Measurements from ENCODE around the gene COPS4. TPM values are rescaled to one million over a fixed set of nuclear protein-coding genes. Genes with fewer than 3 reads are reported as not detected.

Gene COPS4
- 156 TPM for total RNA-seq

DNA sequence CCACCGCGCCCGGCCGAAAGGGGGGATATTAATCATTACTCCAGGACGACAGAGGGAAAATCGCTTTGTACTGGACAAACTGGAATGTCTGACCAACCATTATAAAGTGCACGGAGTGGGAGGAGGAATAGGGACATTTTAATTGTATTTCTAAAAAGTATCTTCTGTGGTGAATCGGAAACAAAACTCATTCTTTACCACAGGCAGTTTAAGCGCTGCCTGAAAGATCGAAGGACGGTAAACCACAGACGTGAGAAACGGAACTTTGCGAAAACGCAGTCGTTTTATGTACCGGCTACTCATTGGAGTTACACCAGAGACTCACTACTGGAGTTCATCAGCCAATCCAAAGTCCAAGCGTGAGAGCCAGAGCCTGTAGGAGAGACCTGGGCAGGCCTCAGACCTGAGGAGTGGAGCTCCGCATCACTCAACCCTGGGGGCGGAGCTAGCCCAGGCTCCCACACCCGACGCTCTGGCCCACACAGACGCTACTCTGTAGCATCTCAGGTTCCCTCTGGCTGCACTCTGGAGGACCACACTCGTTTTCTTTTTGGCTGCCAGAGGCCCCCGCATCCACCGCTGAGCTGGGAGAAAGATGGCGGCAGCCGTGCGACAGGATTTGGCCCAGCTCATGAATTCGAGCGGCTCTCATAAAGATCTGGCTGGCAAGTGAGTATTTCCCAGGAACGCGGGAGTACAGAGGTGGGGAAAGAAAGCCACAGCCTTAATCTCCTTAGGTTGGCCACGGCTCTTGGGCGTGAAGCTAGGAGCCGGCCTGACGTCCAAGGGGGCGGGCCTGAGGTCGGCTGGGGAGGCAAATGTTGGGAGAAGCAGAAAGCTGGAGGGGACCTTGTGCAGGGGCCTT lies at the start of gene COPS4:
Gene COPS4 (plus strand): TSS at position 554 of the 865 bp plus-strand sequence. CDS start 42 bp downstream, at position 596.

DNA sequence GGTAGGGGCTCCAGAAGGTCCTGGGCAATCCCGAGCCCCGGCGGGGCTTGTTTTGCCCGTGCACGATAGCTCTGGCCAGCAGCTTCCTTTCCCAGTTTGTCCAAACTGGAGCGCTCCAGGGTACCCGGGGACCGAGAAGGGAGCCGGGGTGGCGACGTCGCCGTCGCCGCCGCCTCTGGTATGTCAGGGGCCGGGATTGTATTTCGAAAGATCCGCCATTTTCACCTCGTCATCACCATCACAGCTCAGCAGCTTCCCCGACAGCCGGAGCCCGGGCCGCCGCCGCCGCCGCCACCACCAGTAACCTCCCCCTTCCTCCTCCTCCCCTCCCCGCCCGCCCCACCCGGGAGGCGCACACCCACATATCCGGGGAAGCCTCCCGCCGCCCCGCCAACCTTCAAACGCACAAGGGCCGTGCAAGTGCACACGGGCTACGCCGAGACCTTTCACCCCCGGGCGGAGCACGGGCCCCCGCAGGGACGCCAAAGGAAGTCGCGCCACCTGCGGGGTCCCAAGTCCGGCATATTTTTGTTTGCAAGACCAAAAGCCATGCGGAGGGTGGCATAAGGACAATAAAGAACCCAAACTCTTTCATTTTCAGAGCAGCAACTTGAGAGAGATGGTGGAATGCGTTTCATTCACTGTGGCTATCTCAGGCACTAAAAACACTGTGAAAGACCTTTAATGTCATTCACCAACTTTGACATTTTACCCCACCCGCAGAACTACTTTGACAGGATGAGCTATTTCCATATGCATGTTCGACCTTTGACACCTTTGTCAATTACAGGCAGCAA lies 24.3 kb upstream of the COPS4 start, which contains the start of gene LIN54:
Gene LIN54 (minus strand): TSS at position 302 of the 797 bp plus-strand sequence. CDS start 25,979 bp downstream, outside the sequence.

DNA sequence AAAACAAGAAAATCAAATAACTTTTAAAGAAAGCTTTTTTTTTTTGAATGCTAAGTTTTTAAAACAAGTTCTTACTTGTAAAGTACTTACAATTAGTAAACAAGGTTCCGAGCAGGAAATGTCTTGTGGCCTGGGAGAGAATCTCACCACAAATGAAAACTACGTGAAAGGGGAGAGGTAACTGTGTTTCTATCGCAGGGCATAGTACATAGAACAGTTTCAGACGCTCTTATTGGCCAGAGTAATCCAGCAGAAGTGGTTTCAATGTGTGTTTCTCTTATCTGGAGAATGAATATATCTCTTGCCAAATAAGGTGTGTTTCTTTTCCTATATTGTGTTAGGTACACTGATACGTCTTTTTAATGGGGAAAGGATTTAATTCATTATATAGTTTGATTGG lies 79.6 kb downstream of the COPS4 start, which contains the start of gene PLAC8:
Gene PLAC8 (minus strand): TSS at position 154 of the 400 bp plus-strand sequence. CDS start 6,808 bp downstream, outside the sequence.

Small RNA genes within 50 kb of the gene (small RNA-seq; reads per million reads assigned to genes)
- gene RNU6-615P (ENCODE audit: low replicate concordance), result not detected

Other genes starting within 250 kb of the COPS4 start
- 270 TPM for gene SCD5, start 236.4 kb upstream of the COPS4 start, total RNA-seq
- 228 TPM for gene SEC31A, start 144.0 kb upstream of the COPS4 start, total RNA-seq
- gene THAP9, start 134.4 kb upstream of the COPS4 start, total RNA-seq, result 22.2 TPM
- gene LIN54, start 24.4 kb upstream of the COPS4 start, total RNA-seq, result 26.9 TPM
- not detected for gene PLAC8, start 79.5 kb downstream of the COPS4 start, total RNA-seq
- 14.4 TPM for gene COQ2, start 249.6 kb downstream of the COPS4 start, total RNA-seq

Data from parietal lobe (tissue), 2 donors.